HG02798 (cell line): Measurements from ENCODE around the gene LENG8.

Source experiments
- ATAC-seq: cut with Tn5 transposase; IDR thresholded peaks from one replicate; pipeline ENCODE4 v1.9.1; 2021; ENCODE audit warnings: mild to moderate bottlenecking; ENCODE audit not compliant: unreplicated experiment, poor library complexity

The LENG8 gene

GRCh38 chr19:54421521-54421920 lies 27.5 kb upstream of the LENG8 start:
- ATAC-seq = no peak

GRCh38 chr19:54422136-54422535 lies 26.9 kb upstream of the LENG8 start:
- ATAC-seq = no peak

- ATAC-seq = no peak
These were observed 24.8 kb upstream of the LENG8 start for GRCh38 chr19:54424201-54424600.

- ATAC-seq = no peak
These were observed 24.2 kb upstream of the LENG8 start for GRCh38 chr19:54424660-54425381.

GRCh38 chr19:54425382-54425723 lies 23.6 kb upstream of the LENG8 start:
- no peak for ATAC-seq

GRCh38 chr19:54426291-54426931 lies 22.6 kb upstream of the LENG8 start:
- no peak for ATAC-seq

- ATAC-seq = no peak
These were observed 21.4 kb upstream of the LENG8 start for GRCh38 chr19:54427586-54427985.

- no peak for ATAC-seq
These were observed 20.4 kb upstream of the LENG8 start for GRCh38 chr19:54428323-54429175.

GRCh38 chr19:54429176-54429495 lies 19.9 kb upstream of the LENG8 start:
- no peak for ATAC-seq

GRCh38 chr19:54429545-54430227 lies 19.3 kb upstream of the LENG8 start:
- no peak for ATAC-seq

GRCh38 chr19:54430306-54431254 lies 18.4 kb upstream of the LENG8 start:
- no peak for ATAC-seq

GRCh38 chr19:54431255-54431838 lies 17.7 kb upstream of the LENG8 start:
- ATAC-seq = no peak

GRCh38 chr19:54432144-54432738 lies 16.8 kb upstream of the LENG8 start:
- no peak for ATAC-seq

- no peak for ATAC-seq
These were observed 15.3 kb upstream of the LENG8 start for GRCh38 chr19:54433697-54434096.

GRCh38 chr19:54434112-54434872 lies 14.7 kb upstream of the LENG8 start:
- no peak for ATAC-seq

- ATAC-seq = no peak
These were observed 14.2 kb upstream of the LENG8 start for GRCh38 chr19:54434873-54435214.

- no peak for ATAC-seq
These were observed 13.4 kb upstream of the LENG8 start for GRCh38 chr19:54435551-54436016.

GRCh38 chr19:54436031-54436523 lies 12.9 kb upstream of the LENG8 start:
- no peak for ATAC-seq
